NCI-H524 (cell line): ENCODE results near the gene CTU1.
A peak's percentile ranks its signal among the peaks of the same experiment; 100 is the strongest.

Source experiments
- DNase-seq, 2 experiments: peaks; one replicate each; lab custom pipeline; 2025; lab: John Stamatoyannopoulos, UW

Gene CTU1

GRCh38 chr19:51102991-51103390 lies 5.2 kb downstream of the CTU1 start:
- no peak for DNase-seq

DNA sequence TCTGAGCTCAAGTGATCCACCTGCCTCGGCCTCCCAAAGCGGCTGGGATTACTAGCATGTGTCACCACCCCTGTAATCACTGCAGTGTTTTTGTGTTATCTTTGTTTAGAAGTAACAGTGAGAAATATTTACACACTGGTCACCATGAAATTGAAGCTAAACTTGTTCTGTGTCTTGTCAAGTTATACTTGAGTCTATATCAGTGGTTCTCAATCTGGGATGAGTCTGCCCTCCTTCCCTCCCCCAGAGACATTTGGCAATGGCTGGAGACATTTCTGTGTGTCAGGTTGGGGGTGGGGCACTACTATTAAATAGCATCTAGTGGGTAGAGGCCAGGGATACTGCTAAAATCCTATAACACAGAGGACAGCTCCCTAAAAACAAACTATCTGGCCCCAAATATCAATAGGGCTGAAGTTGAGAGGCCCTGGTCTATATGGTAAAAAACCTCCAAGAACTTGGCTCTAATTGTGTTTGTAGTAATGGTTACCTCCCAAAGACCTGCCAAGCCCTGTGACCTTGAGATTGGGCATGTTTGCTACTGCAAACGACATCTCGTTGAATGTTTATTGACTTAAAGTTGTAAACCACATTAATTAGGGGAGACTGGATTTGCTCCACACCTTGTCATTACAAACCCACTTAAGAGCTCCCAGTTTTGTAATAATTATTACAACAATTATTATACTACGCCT lies 6.9 kb downstream of the CTU1 start:
- DNase-seq, result no peak

DNA sequence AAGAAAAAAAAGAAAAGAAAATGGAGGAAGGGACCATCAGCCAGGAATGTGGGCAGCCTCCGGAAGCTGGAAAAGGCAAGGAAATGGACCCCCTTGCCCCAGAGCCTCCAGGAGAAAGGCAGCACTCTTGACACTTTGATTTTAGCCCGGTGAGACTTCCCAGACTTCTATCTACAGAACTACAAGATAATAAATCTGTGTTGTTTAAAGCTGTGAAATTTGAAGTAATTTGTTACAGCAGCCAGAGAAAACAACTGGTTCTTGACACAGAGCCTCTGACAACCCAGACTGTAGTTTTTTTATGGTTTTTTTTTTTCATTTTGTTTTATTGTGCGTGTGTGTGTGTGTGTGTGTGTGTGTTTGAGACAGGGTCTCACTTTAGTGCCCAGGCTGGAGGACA lies 7.6 kb downstream of the CTU1 start:
- DNase-seq, result no peak

- no peak for DNase-seq
These were observed 9.2 kb downstream of the CTU1 start for GRCh38 chr19:51099047-51099382.

GRCh38 chr19:51098365-51099046 lies 9.7 kb downstream of the CTU1 start:
- no peak for DNase-seq

DNA sequence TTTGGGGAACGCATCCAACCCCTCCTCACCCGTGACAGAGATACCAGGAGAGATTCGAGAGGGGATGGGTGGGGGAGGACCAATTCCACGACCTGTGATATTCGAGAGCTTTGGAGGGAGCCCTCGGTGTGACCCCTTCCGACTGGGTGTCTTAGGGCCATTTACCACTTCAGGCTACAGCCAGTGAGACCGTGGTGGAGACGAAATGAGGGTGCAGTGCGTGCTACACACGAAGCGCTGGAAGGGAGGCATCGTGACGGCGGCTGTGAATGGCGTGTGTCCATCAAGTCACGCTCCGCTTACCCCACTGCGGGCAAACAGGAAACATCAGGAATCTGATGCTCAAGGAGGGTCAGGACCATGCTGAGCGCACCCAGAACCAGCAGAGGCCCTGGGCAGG lies 10.4 kb downstream of the CTU1 start:
- DNase-seq, result no peak

- DNase-seq, result peak in 1 of 2 experiments; percentile 27
These were observed 11.0 kb downstream of the CTU1 start for GRCh38 chr19:51097166-51097738.

DNA sequence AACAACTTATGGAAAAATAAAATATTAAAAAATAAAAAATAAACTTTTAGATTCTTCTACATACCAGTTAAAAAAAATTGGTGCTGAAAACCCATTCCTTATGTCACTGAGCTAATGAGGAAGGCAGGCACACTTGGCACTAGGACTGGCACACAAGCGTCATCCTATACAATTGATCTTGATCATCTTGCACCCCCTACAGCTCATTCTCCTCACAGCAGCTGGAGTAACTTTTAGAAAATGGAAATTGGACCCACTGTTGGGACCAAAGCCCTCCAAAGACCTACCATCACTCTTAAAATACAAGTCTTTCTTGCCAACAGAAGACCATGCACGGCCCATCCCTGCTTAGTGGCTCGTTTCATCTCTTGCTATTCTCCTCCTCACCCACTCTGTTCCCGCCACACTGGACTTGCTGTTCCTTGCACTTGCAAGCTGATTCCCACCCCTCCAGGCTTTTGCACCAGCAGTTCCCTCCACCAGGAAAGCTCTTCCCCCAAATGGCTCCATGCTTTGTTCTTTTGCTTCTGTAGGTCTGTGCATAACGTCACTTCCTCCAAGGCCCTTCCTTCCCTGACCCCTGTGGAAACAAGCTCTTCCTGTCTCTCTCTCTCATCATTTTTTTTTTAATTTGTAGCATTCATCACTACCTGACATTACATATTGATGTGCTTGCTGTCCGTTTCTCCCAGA lies 11.6 kb downstream of the CTU1 start:
- no peak for DNase-seq

- peak in 1 of 2 experiments; percentile 31 for DNase-seq
These were observed 13.4 kb downstream of the CTU1 start for GRCh38 chr19:51094696-51095279.

- no peak for DNase-seq
These were observed 14.5 kb downstream of the CTU1 start for GRCh38 chr19:51093510-51094345.

DNA sequence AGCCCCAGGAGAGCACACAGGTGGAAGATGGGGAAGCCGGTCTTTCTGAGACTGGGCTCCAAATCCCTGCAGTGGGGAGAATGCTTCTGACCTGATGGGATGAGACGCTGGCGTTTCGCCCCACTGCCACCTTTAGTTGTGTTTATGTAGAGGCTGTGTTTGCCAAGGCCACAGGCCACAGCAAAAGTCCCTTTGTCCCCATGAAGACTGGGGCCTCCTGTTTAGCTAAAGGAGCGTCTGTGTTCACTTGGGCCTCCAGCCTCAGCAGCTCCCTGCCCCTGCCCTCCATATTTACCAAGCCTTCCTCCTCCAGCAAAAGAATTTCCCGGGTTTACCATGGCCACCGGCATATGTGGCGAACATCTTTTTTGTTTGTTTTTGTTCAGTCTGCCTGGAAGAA lies 15.1 kb downstream of the CTU1 start:
- no peak for DNase-seq

GRCh38 chr19:51091895-51092873 lies 16.0 kb downstream of the CTU1 start:
- no peak for DNase-seq

GRCh38 chr19:51091126-51091525 lies 17.1 kb downstream of the CTU1 start:
- no peak for DNase-seq

GRCh38 chr19:51090471-51090870 lies 17.7 kb downstream of the CTU1 start:
- no peak for DNase-seq

DNA sequence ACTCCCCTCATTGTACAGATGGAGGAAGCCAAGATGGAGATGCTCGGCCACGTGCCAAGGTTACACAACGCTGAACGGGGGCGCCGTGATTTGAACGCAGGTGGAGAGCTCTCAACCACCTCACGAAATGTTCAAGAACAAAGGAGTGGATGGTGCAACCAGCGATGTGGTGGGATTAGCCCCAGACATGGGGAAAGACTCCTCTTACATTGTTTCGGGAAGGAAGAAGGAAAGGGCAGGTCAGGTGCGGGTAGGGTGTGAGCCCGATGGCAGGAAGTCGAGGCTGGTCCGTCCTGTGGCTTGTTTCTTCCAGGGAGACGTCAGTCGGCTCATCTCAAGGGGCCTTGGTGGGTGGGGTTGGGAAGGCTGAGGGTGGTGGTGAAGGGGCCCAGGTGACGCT lies 18.4 kb downstream of the CTU1 start:
- no peak for DNase-seq

DNA sequence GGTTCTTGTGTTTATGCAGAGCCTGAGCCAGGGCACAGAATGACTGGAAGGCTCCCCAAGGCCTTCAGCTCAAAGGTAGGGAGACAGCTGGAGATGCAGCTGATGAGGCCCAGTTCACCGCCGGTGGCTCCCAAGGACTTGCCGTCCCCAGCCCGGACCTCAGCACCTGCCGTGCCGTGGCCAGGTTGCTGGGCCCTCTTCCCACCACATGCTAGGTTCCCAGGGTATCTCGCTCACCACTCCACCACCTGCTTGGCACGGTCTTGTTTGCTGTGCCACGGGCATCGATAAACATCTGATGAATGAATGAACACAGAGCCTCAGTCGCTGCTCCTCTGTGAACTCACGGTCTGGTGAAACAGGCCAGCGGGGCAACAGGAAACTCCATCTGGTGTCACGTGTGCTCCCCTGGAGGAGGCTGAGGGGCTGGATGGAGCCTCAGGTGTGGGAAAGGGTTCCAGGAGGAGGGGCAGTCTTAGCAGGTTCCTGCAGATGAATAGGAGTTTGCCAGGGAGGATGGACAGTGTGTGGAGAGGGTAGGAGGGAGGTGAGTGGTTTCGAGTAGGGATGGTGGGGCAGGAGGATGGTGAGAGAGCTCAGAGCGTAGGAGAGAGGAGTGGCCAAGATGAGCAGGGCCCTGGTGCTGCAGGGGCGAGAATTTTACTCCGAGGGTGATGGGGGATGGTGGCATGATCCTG lies 21.9 kb downstream of the CTU1 start:
- DNase-seq, result no peak

DNA sequence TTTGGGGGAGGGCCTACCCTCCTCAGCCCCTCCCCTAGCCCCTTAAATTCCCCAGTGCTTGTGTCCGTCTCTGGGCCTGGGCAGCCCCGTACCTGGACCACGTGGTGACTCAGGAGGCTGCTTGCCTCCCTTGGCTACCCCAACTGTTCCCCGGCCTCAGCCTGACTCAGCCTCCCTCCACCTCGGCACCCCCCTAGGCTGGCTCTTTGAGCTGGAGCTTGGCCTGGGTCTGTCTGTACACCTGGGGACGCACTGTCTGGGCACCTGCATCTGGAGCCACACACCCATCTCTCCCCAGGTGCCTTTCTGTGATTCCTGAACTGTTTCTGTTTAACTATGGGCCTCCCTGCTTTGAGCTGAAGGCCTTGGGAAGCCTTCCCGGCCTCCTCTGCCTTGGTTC lies 23.7 kb downstream of the CTU1 start:
- DNase-seq, result no peak

- DNase-seq, result no peak
These were observed 24.4 kb downstream of the CTU1 start for GRCh38 chr19:51083783-51084182.

DNA sequence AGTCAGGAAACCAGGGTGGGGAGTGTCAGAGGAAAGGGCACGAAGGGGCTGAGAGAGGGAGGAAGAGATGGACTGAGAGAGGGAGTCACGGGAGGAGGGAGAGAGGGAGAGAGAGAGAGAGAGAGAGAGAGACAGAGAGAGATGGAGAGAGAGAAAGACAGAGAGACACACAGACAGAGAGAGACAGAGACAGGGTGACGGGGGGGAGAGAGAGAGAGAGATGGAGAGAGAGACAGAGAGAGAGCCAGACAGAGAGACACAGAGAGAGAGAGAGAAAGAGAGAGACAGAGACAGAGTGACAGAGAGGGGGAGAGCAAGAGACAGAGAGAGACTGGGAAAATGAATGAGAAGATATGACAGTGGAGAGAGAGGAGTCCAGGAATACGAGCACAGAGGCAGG lies 25.0 kb downstream of the CTU1 start:
- no peak for DNase-seq

DNA sequence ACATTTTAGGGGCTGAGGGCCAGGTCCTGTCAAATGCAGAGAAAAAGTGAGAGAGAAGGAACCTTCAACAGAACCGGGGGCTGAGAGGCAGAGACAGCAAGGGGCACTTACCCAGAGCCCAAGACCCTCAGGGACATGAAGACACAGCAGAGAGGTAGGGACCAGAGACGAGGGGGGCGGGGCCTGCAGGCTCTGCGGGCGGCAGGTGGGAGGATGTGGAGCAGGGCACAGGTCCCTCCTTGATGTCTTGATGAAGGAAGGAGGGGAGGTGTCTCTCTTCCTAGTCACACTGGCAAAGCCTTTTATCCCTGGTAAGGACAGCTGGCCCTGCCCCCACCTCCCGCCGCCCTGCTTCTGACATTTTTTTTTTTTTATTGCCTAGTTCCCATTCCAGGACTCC lies 25.6 kb downstream of the CTU1 start, which contains the start of gene KLK14:
Gene KLK14, minus strand, starts transcription at position 277 of the 400 bp plus-strand sequence. Its CDS starts 273 bp downstream, at position 4.
- DNase-seq, result no peak
